ENCODE data around the gene AGAP1.

DNA sequence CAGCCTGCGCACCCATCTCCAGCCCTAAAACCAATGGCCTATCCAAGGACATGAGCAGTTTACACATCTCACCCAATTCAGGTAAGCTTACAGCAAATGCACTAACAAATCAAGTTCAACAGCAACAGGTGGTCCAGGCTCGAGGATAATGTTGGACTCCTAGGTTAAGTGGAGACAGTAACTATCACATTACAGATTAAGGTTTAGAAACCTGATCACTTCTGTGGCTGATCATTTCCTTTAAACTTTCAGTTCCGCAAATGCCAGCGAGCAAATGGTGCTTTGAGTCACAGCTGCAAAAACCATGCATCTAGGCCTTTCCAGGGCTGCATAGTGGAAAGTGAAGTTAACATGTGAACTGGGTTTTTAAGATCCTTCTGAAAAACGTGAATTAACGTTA is 415.0 kb downstream of the AGAP1 start:
- TF ChIP-seq, protein P1, sequence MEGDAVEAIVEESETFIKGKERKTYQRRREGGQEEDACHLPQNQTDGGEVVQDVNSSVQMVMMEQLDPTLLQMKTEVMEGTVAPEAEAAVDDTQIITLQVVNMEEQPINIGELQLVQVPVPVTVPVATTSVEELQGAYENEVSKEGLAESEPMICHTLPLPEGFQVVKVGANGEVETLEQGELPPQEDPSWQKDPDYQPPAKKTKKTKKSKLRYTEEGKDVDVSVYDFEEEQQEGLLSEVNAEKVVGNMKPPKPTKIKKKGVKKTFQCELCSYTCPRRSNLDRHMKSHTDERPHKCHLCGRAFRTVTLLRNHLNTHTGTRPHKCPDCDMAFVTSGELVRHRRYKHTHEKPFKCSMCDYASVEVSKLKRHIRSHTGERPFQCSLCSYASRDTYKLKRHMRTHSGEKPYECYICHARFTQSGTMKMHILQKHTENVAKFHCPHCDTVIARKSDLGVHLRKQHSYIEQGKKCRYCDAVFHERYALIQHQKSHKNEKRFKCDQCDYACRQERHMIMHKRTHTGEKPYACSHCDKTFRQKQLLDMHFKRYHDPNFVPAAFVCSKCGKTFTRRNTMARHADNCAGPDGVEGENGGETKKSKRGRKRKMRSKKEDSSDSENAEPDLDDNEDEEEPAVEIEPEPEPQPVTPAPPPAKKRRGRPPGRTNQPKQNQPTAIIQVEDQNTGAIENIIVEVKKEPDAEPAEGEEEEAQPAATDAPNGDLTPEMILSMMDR (IDR thresholded peaks at IDR 0.05) = no peak
- TF ChIP-seq POLR2A (IDR thresholded peaks at IDR 0.05) = no peak
